HepG2 (cell line): ENCODE data around the gene GFY.

ENCODE experiments used
- KLF13 ChIP-seq: sonication (generic); formaldehyde crosslinking; IDR thresholded peaks from 2 replicates; pipeline ENCODE4 v1.4.0; 2020; ENCODE audit warnings: mild to moderate bottlenecking, missing genetic modification reagents
- PCBP1 ChIP-seq: fragments of 200-400 bp; formaldehyde crosslinking; IDR thresholded peaks from 2 replicates; pipeline ENCODE4 v1.6.1; 2017; ENCODE audit warnings: mild to moderate bottlenecking, low read depth, low read length, borderline replicate concordance
- POLR2AphosphoS5 ChIP-seq: IDR thresholded peaks from 2 replicates; pipeline ENCODE4 v1.6.1; 2012; ENCODE audit warnings: low read depth, low read length
- SMAD3 ChIP-seq: sonication (generic); formaldehyde crosslinking; IDR thresholded peaks from 2 replicates; pipeline ENCODE4 v1.4.0; 2020; ENCODE audit warnings: missing genetic modification reagents
- TAF1 ChIP-seq: sonication (generic); formaldehyde crosslinking; IDR thresholded peaks from 2 replicates; pipeline ENCODE4 v1.4.0; 2020; ENCODE audit warnings: missing genetic modification reagents
- TBX2 ChIP-seq: sonication (generic); formaldehyde crosslinking; IDR thresholded peaks from 2 replicates; pipeline ENCODE4 v1.5.0; 2020; ENCODE audit warnings: missing genetic modification reagents, mild to moderate bottlenecking, borderline replicate concordance
- ZNF354B ChIP-seq: sonication (generic); formaldehyde crosslinking; IDR thresholded peaks from 2 replicates; pipeline ENCODE4 v1.8.0; 2022; ENCODE audit warnings: mild to moderate bottlenecking, missing genetic modification reagents
- ZNF556 ChIP-seq: sonication (generic); formaldehyde crosslinking; IDR thresholded peaks from 2 replicates; pipeline ENCODE4 v1.4.0; 2020; ENCODE audit warnings: mild to moderate bottlenecking, missing genetic modification reagents, borderline replicate concordance

- no peak for TF ChIP-seq TAF1
- no peak for TF ChIP-seq PCBP1
- no peak for TF ChIP-seq SMAD3 (CRISPR knock-in tag)
- no peak for TF ChIP-seq ZNF556 (CRISPR knock-in tag)
- no peak for TF ChIP-seq TBX2 (CRISPR knock-in tag)
- TF ChIP-seq ZNF354B, result no peak
- no peak for TF ChIP-seq POLR2AphosphoS5
- no peak for TF ChIP-seq KLF13 (CRISPR knock-in tag)
Observed at GRCh38 chr19:49474542-49474924, 49.3 kb downstream of the GFY start.
